ENCODE results near the gene UMAD1. TPM values are rescaled to one million over a fixed set of nuclear protein-coding genes. Genes with fewer than 3 reads are reported as not detected.
A peak's percentile ranks its signal among the peaks of the same experiment; 100 is the strongest.
"Not testable (repeated sequence)": the region's sequence is repeated elsewhere in the genome, so short reads cannot be mapped to it uniquely, and the experiment has no call there.

UMAD1 gene
- total and polyA plus RNA-seq, 8 donors = 5.0 to 20.8 (median 17.2) TPM

- H3K27me3 ChIP-seq = no peaks in the 10 kb centered on the region
- intact Hi-C loops (cut with DNase I) = no loop called here
- 36 to 44% methylated on average over 1 of the region's 1 CpG for WGBS, 2 donors
- no peak overlapping the region for H3K27ac ChIP-seq
- peaks cover 0 to 7% (median 0%) of the 10 kb centered on the region in 3 donors for H3K4me1 ChIP-seq
- no peak for TF ChIP-seq CTCF (IDR thresholded peaks at IDR 0.05)
- no peaks in the 10 kb centered on the region for H3K9me3 ChIP-seq
- no peak for FAIRE-seq
- no peak overlapping the region for H3K4me3 ChIP-seq
- no peaks in the 10 kb centered on the region for H3K36me3 ChIP-seq
- peak; percentile 66 to 86 (median 73) for ATAC-seq
- peak in 2 of 6 donors; percentile 17 to 20 for DNase-seq
These were observed 171.6 kb downstream of the UMAD1 start for GRCh38 chr7:7812112-7812511.

- H3K27ac ChIP-seq = no peak overlapping the region
- intact Hi-C loops (cut with DNase I) = no loop called here
- 95 to 97% methylated on average over 1 of the region's 1 CpG for WGBS, 2 donors
- TF ChIP-seq CTCF (IDR thresholded peaks at IDR 0.05) = no peak
- DNase-seq = no peak
- no peaks in the 10 kb centered on the region for H3K9me3 ChIP-seq
- ATAC-seq = no peak
- no peaks in the 10 kb centered on the region for H3K27me3 ChIP-seq
- no peaks in the 10 kb centered on the region for H3K36me3 ChIP-seq
- peaks cover 0 to 7% (median 0%) of the 10 kb centered on the region in 3 donors for H3K4me1 ChIP-seq
- no peak overlapping the region for H3K4me3 ChIP-seq
- FAIRE-seq = no peak
These were observed 174.8 kb downstream of the UMAD1 start for GRCh38 chr7:7815395-7815794.

- 79 to 80% methylated on average over 7 of the region's 7 CpGs for WGBS, 2 donors
- Histone ChIP-seq H3K9me3 (no peaks in the 10 kb centered on the region), H3K27ac (no peak overlapping the region), H3K36me3 (no peaks in the 10 kb centered on the region), H3K4me3 (no peak overlapping the region), H3K4me1 (peaks cover 0 to 7% (median 0%) of the 10 kb centered on the region in 3 donors), H3K27me3 (no peaks in the 10 kb centered on the region)
- no peak for TF ChIP-seq CTCF (IDR thresholded peaks at IDR 0.05)
- DNase-seq (no peak), FAIRE-seq (no peak), ATAC-seq (peak in 1 of 4 donors; percentile 29)
- intact Hi-C loops (cut with DNase I) = no loop called here
These were observed 175.5 kb downstream of the UMAD1 start for GRCh38 chr7:7816084-7816483.

GRCh38 chr7:7816816-7817536 is 176.4 kb downstream of the UMAD1 start:
- no peaks in the 10 kb centered on the region for H3K36me3 ChIP-seq
- peaks cover 0 to 9% (median 4%) of the 10 kb centered on the region in 3 donors for H3K4me1 ChIP-seq
- no peak for TF ChIP-seq CTCF (IDR thresholded peaks at IDR 0.05)
- H3K27ac ChIP-seq = no peak overlapping the region
- H3K27me3 ChIP-seq = no peaks in the 10 kb centered on the region
- no peak for FAIRE-seq
- WGBS, 2 donors = 75 to 77% methylated on average over 7 of the region's 7 CpGs
- intact Hi-C loops (cut with DNase I) = no loop called here
- no peaks in the 10 kb centered on the region for H3K9me3 ChIP-seq
- H3K4me3 ChIP-seq = no peak overlapping the region
- no peak for DNase-seq
- ATAC-seq = no peak

GRCh38 chr7:7817748-7818147 is 177.2 kb downstream of the UMAD1 start:
- ATAC-seq = no peak
- DNase-seq = no peak
- Histone ChIP-seq H3K9me3 (no peaks in the 10 kb centered on the region), H3K27ac (no peak overlapping the region), H3K4me1 (peaks cover 0 to 10% (median 6%) of the 10 kb centered on the region in 3 donors), H3K27me3 (no peaks in the 10 kb centered on the region), H3K4me3 (no peak overlapping the region), H3K36me3 (no peaks in the 10 kb centered on the region)
- no peak for TF ChIP-seq CTCF (IDR thresholded peaks at IDR 0.05)
- WGBS, 2 donors = 91 to 97% methylated on average over 2 of the region's 2 CpGs
- intact Hi-C loops (cut with DNase I) = no loop called here
- FAIRE-seq = no peak

GRCh38 chr7:7818179-7818578 is 177.6 kb downstream of the UMAD1 start:
- H3K4me3 ChIP-seq; H3K36me3 ChIP-seq; H3K27me3 ChIP-seq; intact Hi-C loops (cut with DNase I); DNase-seq; H3K9me3 ChIP-seq; FAIRE-seq; H3K27ac ChIP-seq; ATAC-seq: not testable (repeated sequence)
- peaks cover 0 to 10% (median 6%) of the 10 kb centered on the region in 3 donors for H3K4me1 ChIP-seq
- WGBS, 2 donors = 98 to 99% methylated on average over 2 of the region's 2 CpGs
